Fibroblast of lung (primary cell): Measurements from ENCODE around the gene G6PD. TPM values are rescaled to one million over a fixed set of nuclear protein-coding genes. Genes with fewer than 3 reads are reported as not detected.
"Not testable (repeated sequence)": the region's sequence is repeated elsewhere in the genome, so short reads cannot be mapped to it uniquely, and the experiment has no call there.

Source experiments
- DNase-seq, 2 donors: peaks; one replicate each; pipeline versions ENCODE4 v3.0.0 to v3.0.0-alpha.2; 2010; ENCODE audit warnings: low read depth in 2 of 2
- H2AFZ ChIP-seq: 2 replicates; pipeline ENCODE4 v1.5.1; 2012; ENCODE audit warnings: low read length, control low read depth, inconsistent platforms
- H3K27ac ChIP-seq: 2 replicates; pipeline ENCODE4 v1.5.1; 2011; ENCODE audit warnings: low read length, control low read depth; ENCODE audit not compliant: insufficient read depth
- H3K27me3 ChIP-seq: 2 replicates; pipeline ENCODE4 v1.5.1; 2011; ENCODE audit warnings: mild to moderate bottlenecking, low read length; ENCODE audit not compliant: control insufficient read depth, insufficient read depth
- H3K36me3 ChIP-seq: 2 replicates; pipeline ENCODE4 v1.5.1; 2011; ENCODE audit warnings: low read length; ENCODE audit not compliant: control insufficient read depth, insufficient read depth
- H3K4me1 ChIP-seq: 2 replicates; pipeline ENCODE4 v1.5.1; 2011; ENCODE audit warnings: low read length; ENCODE audit not compliant: control insufficient read depth, insufficient read depth; ENCODE audit errors: extremely low read depth
- H3K4me2 ChIP-seq: 2 replicates; pipeline ENCODE4 v1.5.1; 2011; ENCODE audit warnings: low read length, control low read depth; ENCODE audit not compliant: insufficient read depth; ENCODE audit errors: extremely low read depth
- H3K4me3 ChIP-seq, 4 experiments: fragments of 200-600 bp in 1 of 4; sonication (generic) in 1 of 4; replicated peaks in 1 of 4; 2 replicates each; pipeline ENCODE4 v1.5.1; 2011 to 2016; ENCODE audit warnings: low read length in 4 of 4, low read depth in 3 of 4, mild to moderate bottlenecking in 3 of 4, control low read depth in 2 of 4, inconsistent platforms in 1 of 4, mixed read lengths in 1 of 4; ENCODE audit not compliant: insufficient read depth in 1 of 4; ENCODE audit errors: control extremely low read depth in 1 of 4
- H3K79me2 ChIP-seq: 2 replicates; pipeline ENCODE4 v1.5.1; 2012; ENCODE audit warnings: mild to moderate bottlenecking, low read length, inconsistent platforms; ENCODE audit not compliant: control insufficient read depth, insufficient read depth
- H3K9ac ChIP-seq: 2 replicates; pipeline ENCODE4 v1.5.1; 2011; ENCODE audit warnings: mild to moderate bottlenecking, low read length, control low read depth; ENCODE audit not compliant: insufficient read depth
- H3K9me3 ChIP-seq: 2 replicates; pipeline ENCODE4 v1.5.1; 2012; ENCODE audit warnings: low read depth, low read length; ENCODE audit not compliant: control insufficient read depth, insufficient read depth
- H4K20me1 ChIP-seq: 2 replicates; pipeline ENCODE4 v1.5.1; 2011; ENCODE audit warnings: low read length; ENCODE audit not compliant: control insufficient read depth, insufficient read depth; ENCODE audit errors: extremely low read depth
- EZH2 ChIP-seq: IDR thresholded peaks from 2 replicates; pipeline ENCODE4 v1.5.1; 2012; ENCODE audit warnings: low read length, control low read depth, mild to moderate bottlenecking; ENCODE audit errors: missing control alignments
- polyA plus RNA-seq, 2 donors: library from polyadenylated mRNA; depleted of rRNA in 1 of 2; stranded (reverse) in 1 of 2; unstranded in 1 of 2; fragments of >200 nt; gene quantifications; 2 replicates each; pipeline ENCODE4 v1.2.1, GENCODE V29; 2011 to 2012; ENCODE audit warnings: missing spikeins in 1 of 2
- total RNA-seq: library from RNA; depleted of rRNA; stranded (reverse); fragments of >200 nt; gene quantifications from 2 replicates; pipeline ENCODE4 v1.2.1, GENCODE V29; 2014
- TF ChIP-seq, protein P1 (sequence below), 2 donors: IDR thresholded peaks in 1 of 2; conservative IDR thresholded peaks in 1 of 2; 1 replicate in 1 of 2; 2 replicates in 1 of 2; pipeline ENCODE4 v1.5.1; 2011 to 2012; ENCODE audit warnings: low read length in 2 of 2, control low read depth in 1 of 2, inconsistent platforms in 1 of 2, low read depth in 1 of 2, mild to moderate bottlenecking in 1 of 2

G6PD gene
- total and polyA plus RNA-seq, 2 donors (not counting 1 experiment from before 2014, with no cell fraction given) = 86.2 to 109 TPM

- Histone ChIP-seq H3K4me3 (no peak overlapping the region), H3K27me3 (no peaks in the 10 kb centered on the region), H3K4me2 (no peak overlapping the region), H3K27ac (no peak overlapping the region), H2AFZ (no peak overlapping the region), H4K20me1 (no peaks in the 10 kb centered on the region), H3K79me2 (no peaks in the 10 kb centered on the region), H3K9me3 (no peaks in the 10 kb centered on the region), H3K36me3 (no peaks in the 10 kb centered on the region), H3K9ac (no peak overlapping the region), H3K4me1 (peaks cover 3% of the 10 kb centered on the region)
- DNase-seq = no peak
- TF ChIP-seq, protein P1, sequence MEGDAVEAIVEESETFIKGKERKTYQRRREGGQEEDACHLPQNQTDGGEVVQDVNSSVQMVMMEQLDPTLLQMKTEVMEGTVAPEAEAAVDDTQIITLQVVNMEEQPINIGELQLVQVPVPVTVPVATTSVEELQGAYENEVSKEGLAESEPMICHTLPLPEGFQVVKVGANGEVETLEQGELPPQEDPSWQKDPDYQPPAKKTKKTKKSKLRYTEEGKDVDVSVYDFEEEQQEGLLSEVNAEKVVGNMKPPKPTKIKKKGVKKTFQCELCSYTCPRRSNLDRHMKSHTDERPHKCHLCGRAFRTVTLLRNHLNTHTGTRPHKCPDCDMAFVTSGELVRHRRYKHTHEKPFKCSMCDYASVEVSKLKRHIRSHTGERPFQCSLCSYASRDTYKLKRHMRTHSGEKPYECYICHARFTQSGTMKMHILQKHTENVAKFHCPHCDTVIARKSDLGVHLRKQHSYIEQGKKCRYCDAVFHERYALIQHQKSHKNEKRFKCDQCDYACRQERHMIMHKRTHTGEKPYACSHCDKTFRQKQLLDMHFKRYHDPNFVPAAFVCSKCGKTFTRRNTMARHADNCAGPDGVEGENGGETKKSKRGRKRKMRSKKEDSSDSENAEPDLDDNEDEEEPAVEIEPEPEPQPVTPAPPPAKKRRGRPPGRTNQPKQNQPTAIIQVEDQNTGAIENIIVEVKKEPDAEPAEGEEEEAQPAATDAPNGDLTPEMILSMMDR (conservative IDR thresholded peaks at IDR 0.05 in 1 of 2, IDR thresholded peaks at IDR 0.05 in 1 of 2; ENCODE audit: low read depth in 1 of 2, low read length in 2 of 2) = no peak
- no peak for TF ChIP-seq EZH2
Measured at GRCh38 chrX:154502098-154502497, 44.5 kb downstream of the G6PD start.

- not testable (repeated sequence) for DNase-seq, H3K4me3 ChIP-seq, H3K27me3 ChIP-seq, H3K4me2 ChIP-seq, H3K79me2 ChIP-seq, H3K4me1 ChIP-seq, H3K9ac ChIP-seq, H4K20me1 ChIP-seq, H3K36me3 ChIP-seq, H3K9me3 ChIP-seq, H2AFZ ChIP-seq, H3K27ac ChIP-seq
Measured at GRCh38 chrX:154501423-154501822, 45.2 kb downstream of the G6PD start.

DNA sequence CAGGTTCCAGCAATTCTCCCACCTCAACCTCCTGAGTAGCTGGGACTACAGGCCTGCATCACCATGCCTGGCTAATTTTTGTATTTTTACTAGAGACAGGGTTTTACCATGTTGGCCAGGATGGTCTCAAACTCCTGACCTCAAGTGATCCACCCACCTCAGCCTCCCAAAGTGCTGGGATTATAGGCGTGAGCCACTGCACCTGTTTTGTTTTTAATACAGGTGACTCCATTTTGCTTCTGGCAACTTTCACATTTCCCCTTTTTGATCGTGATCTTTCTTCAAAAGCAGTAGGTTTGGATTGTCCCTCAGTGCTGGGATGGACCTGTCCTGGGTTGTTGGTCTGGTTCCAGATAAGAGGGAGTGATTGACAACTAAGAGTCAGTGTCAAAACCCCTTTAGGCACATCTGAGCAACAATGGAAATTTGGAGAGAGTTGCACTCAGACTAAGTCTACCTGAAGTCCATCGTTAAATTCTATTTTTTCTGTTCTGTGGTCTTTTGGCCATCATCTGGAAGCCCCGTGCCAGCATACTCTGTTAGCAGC lies 50.0 kb downstream of the G6PD start:
- H3K79me2 ChIP-seq, H3K27me3 ChIP-seq, H3K9me3 ChIP-seq, H3K27ac ChIP-seq, H3K4me3 ChIP-seq, H4K20me1 ChIP-seq, H3K4me2 ChIP-seq, H3K4me1 ChIP-seq, H3K9ac ChIP-seq, DNase-seq, H3K36me3 ChIP-seq, H2AFZ ChIP-seq: not testable (repeated sequence)

DNA sequence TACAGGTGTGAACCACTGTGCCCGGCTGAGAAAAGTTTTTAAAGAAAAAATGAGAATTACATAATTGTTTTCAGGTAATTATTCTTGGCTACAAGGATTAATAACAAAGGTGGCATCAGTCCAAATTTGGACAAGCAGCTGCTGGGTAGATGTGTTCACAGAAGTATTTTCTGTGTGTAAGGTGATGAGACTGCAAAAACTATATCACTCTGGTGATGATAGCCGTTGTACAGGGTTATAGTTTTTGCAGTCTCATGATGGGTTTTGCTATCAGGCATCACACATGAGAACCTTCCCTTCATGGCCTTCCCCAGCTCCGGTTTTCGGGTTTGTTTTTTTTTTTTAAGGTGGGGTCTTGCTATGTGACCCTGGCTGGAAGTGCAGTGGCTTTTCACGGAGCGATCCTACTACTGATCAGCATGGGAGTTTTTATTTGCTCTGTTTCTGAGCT lies 51.1 kb downstream of the G6PD start:
- no peaks in the 10 kb centered on the region for H4K20me1 ChIP-seq
- H3K4me2 ChIP-seq = no peak overlapping the region
- H3K9me3 ChIP-seq = no peaks in the 10 kb centered on the region
- no peaks in the 10 kb centered on the region for H3K4me1 ChIP-seq
- no peaks in the 10 kb centered on the region for H3K36me3 ChIP-seq
- no peak overlapping the region for H3K9ac ChIP-seq
- no peak for DNase-seq
- no peak overlapping the region for H2AFZ ChIP-seq
- no peak overlapping the region for H3K4me3 ChIP-seq
- H3K27ac ChIP-seq = no peak overlapping the region
- no peaks in the 10 kb centered on the region for H3K27me3 ChIP-seq
- TF ChIP-seq, protein P1 (conservative IDR thresholded peaks at IDR 0.05 in 1 of 2, IDR thresholded peaks at IDR 0.05 in 1 of 2; ENCODE audit: low read depth in 1 of 2, low read length in 2 of 2) = no peak
- TF ChIP-seq EZH2 = no peak
- H3K79me2 ChIP-seq = no peaks in the 10 kb centered on the region
